HG03521 (cell line): Measurements from ENCODE around the gene PPP1R9B.

Experiments
- ATAC-seq: cut with Tn5 transposase; IDR thresholded peaks from one replicate; pipeline ENCODE4 v1.9.1; 2021; ENCODE audit warnings: mild to moderate bottlenecking, moderate library complexity; ENCODE audit not compliant: unreplicated experiment

The PPP1R9B gene

DNA sequence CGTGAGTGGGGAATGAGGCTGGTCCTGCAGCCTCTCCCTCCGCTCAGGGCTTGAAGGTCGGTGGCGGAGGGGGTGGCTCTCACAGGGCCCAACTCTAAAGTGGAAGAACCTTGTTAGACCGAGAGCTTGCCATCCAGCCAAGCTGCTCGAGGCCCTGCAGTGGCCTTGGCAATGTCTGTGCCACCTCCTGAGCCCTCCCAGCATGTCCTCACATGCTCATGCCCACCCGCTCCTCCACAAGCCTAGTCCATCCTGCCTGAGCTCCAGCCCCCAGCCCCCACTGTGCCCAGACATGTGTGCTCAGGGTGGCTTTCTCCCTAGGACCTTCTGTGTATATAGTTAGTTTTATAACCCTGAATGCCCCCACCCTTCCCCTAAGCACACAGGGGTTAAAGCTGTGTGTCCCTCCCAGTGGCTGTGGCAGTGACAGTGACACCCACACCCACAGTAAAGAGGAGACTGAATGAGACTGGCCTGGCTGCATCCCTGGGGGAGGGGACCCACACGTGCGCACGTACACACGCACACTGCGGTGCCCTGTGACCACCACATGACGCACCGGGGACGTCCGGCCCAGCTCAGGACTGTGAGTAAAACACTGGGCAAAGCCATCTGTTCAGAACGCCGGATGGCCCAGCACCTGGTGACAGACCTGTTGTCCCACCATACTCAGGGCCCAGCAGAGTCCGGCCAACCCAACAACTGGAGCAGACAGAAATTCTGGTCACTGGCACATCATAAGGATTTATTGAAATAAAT lies 39.7 kb downstream of the PPP1R9B start:
- no peak for ATAC-seq

DNA sequence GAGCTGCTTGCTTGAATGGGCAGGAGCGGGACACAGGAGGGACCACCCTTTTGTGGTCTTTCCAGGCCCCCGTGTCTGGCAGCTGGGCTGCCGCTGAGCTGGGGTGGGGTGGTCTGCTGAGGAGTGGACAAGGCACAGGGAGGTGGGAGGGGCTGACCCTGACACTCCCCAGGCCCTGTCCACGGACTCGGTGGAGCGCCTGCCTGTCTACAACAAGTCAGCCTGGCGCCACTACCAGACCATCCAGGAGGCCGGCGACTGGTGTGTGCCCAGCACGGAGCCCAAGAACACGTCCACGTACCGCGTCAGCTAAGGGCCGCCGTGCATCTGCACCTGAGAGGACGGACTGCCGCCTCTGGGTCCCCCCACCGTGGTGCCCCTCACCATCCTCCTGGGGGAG lies 40.7 kb downstream of the PPP1R9B start:
- ATAC-seq, result no peak

DNA sequence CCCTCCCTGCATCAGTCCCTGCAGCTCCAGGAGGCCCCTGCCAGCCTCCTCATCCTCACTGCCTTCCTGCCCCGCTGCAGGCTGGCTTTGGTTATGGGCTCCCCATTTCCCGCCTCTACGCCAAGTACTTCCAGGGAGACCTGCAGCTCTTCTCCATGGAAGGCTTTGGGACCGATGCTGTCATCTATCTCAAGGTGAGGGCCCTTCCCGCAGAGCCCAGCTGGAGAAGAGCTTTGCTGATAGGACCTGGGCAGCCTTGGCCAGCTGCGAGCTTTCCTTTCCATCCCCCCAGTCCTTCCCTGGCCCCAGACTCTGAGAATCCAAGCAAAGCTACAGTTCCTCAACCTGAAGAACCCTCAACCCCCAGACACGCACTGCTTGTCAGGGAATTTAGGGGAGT lies 41.3 kb downstream of the PPP1R9B start:
- no peak for ATAC-seq

DNA sequence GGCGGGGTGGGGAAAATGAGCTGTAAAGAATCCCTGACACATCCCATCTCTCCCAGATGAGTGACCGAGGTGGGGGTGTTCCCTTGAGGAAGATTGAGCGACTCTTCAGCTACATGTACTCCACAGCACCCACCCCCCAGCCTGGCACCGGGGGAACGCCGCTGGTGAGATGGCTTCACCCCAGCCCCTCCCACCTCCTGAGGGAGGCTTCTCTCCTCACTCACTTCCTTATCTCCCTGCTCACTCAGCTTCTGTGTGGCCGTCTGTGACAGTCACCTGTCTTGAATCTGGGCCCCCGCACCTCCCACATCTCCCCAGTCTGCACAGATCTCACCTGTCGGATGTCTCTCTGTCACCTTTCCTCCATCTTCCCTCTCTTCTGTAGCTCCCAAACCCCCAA lies 41.9 kb downstream of the PPP1R9B start:
- no peak for ATAC-seq

DNA sequence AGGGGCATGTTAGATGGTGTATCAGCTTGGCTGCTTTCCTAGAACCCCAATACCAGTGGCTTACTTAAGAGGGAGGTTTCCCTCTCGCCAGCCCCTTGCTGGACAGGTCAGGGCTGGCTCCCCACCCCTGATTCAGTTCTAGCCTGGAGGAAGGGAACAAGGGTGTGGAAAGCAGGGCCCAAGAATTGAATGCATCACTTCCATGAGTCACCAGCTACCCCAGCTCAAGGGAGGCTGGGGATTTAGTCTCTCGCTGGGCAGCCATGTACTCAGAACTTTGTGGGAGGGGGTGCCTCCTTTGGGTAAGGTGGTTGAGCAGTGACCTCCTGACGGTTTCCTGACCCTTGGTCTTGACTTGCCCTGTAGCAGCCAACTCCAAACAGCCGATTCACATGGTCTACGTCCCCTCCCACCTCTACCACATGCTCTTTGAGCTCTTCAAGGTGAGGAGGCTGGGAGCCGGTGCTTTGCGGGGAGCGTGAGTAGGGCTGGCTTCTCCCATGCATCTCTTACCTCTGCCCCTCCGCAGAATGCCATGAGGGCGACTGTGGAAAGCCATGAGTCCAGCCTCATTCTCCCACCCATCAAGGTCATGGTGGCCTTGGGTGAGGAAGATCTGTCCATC lies 42.6 kb downstream of the PPP1R9B start:
- ATAC-seq, result no peak

DNA sequence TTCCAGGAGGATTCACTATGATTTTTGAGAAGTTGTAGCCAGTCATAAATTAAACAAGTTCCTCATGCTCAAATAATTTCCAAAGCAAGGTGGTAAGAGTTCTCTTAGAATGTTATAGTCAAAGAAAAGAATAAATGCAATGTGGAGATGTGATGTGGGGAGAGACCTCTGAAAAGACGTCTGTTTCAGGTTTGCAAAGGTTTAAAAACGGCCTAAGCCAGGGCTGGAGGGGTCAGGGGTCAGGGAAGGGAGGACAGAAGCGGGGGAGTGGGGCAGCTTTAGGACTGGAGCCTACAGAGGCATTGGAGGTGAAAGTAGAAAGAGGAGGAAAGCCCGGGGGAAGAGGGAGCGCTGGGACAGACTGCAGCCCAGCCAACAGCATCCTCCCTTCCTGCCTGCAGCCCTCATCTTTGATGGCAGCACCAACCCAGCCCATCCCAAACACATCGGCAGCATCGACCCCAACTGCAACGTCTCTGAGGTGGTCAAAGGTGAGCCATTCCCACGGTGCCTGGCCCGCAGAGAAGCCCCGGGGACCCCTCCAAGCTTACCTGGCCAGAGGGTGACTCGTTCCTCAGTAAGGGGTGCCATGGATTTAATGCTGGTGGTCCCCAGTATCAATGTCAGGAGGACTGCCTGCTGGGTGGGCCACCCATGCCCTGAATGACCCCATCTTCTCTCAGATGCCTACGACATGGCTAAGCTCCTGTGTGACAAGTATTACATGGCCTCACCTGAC lies 43.9 kb downstream of the PPP1R9B start:
- no peak for ATAC-seq

DNA sequence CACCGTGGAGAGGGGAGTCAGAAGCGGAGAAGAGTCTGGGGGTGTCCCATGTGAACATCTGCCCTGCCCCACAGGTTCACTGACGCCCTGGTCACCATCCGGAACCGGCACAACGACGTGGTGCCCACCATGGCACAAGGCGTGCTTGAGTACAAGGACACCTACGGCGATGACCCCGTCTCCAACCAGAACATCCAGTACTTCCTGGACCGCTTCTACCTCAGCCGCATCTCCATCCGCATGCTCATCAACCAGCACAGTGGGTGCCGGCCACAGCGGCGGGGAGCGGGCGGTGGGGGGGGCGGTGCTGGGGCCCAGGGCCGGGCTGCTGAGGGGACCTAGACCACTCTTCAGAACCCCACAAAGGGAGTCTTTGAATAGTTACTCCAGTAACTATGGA lies 44.7 kb downstream of the PPP1R9B start:
- no peak for ATAC-seq

DNA sequence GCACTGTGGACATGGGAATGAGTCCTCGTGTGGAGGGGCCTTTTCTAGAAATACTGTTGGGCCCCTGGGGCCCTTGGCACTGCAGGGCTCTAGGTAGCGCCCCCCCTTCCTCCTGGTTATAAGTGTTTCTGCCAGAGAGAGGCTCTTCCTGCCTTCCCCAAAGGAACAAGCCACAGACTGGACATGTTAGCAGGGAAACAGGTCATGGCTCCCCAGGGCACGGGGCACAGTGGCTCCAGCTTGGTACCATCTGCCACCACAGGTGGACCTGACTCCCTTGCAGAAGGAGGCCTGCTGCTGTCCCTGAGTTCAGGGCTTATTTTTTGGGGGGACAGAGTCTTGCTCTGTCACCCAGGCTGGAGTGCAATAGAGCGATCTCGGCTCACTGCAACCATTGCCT lies 46.5 kb downstream of the PPP1R9B start:
- no peak for ATAC-seq

DNA sequence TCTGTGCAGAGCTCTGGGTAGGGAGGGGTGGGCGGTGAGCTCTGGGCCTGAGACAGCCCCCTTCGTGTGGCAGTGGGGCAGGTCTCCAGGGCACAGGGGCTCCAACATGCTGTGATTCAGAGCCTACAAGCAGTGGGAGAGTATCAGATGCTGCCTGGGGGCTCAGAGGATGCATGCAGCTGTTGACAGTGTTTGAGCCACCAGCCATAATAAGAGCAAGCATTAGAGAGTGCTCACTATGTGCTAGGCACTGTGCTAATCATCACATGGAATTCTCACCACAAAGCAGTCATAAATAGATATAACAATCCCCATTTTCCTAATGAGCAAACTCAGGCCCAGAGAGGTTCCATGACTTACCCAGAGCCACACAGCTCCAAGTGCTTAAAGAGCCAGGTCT lies 47.2 kb downstream of the PPP1R9B start:
- ATAC-seq, result no peak

DNA sequence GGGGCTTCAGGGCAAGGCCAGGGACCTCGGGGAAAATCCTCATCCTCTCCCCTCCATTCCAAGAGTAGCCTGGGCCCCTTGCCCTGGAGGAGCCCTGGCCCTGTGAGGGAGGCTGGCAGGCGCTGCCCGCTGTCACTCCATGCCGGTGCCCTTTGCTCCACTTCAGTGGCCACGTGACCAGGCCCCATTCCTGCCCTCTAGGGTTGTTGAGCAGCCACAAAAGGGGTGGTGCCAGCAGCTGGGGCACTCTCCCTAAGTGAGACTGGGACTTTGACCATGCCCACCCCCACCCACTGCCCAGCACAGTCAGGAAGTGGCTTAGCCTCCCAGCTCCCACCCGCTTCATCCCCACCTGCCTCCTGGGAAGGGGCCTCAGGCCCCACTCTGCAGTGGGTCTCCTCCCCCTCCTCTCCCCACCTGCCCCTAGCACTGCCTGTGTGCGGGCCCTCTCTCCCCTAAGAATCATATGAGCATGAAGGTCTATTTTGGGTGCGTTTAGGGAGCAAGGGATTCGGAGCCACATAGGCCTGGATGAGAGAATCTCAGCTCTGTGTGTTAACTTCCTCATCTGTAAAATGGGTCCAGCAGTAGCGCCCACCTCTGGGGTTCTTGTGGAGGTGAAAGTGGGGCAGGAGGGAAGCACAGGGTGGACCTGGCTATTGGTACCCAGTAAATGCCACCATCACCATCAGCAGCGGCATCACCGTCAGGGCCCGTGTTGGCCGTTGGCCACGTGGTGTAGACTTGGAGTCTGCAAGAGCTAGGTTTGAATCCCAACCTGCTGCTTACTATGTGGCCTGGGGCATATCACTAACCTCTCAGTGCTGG lies 48.1 kb downstream of the PPP1R9B start:
- ATAC-seq, result no peak

DNA sequence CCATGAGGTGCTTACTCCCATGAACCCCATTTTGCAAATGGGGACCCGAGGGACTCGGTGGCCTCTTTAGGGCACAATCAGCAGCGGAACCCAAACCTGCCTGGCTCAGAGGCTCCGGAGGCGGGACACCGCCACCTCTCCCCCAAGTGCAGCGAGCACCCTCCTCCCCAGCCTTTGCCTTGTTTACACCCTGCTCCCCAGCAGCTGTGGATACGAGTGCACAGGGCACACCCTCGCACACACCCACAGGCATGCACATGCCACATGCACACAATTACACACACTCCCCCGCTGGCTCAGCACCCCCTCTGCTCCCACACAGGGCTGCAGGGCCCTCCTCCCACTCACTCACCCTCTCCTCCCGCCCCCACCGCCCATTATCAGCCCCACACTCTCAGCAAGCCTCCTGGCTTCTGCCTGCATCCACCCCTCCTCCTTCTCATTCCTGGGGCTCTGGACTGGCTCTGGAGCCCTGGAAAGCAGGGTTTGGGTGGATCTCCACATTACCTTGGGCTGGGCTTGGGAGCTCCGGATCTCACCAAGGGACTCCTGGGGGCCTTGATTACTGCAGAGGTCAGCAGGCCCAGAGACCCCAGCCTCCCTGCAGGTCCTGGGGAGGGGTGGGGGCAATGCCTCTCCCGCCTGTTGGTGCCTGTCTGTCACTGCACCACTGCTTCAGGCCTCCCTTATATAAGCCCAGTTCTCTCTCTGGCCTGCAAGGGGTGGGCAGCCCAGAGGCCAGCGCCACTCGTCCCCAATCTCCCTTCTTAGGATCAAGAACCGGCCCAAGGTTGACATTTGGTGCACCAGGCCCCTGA lies 48.9 kb downstream of the PPP1R9B start:
- ATAC-seq, result no peak

DNA sequence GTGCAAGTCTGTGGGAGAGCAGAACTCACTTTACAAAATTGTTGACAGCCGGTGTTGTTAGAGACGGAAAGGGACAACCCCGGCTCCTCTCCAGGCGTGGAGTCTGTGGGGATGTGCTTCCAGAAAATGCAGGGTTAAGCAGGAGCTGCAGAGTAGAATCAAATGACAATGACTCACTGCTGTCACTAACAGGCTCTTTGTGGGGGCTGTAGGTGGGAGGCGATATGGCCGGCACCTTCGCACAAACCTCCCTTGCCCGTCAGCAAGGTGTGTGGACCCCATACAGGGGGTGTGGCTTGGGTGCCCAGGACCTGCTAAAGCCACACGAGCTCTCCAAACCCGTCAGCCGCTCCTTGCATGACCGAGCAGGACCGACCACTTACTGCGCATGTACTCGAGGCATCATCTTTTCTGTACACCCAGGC lies 49.5 kb downstream of the PPP1R9B start:
- ATAC-seq, result no peak

DNA sequence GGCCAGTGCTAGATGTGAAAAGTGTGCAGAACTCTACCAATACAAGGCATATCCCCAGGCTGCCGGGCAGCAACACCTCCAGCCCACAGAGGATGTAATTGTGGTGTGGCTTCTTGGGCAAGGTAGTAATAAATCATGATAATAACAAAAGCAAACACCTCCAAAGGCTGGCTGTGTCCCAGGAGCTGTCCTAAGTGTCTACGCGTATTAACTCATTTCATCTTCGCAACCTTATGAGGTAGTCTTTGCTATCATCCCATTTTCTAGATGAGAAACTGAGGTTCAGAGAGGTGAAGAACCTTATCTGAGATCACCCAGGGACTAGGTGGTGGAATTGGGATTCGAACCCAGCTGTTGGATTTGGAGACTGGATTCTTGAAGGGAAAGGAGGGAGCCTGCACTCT lies 50.0 kb downstream of the PPP1R9B start:
- ATAC-seq, result no peak

DNA sequence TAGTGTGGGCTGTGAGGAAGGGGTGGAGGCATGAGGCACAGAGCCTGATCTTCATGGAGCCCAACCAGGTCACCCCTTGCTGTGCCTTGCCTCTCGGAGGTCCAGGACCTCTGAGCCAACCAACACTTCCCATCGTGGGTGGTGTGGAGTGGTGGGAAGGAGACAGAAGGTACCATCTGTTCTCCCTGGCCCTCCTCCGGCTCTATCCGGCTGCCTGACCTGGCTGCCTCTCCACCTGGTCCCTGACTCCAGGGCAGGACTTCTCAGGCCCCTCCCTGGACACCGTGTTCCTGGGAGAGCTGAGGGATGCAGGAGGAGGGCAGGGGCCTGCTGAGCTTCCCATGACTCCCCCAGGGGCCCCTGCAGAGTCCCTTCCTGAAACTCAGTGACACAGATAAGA lies 51.5 kb downstream of the PPP1R9B start:
- no peak for ATAC-seq

DNA sequence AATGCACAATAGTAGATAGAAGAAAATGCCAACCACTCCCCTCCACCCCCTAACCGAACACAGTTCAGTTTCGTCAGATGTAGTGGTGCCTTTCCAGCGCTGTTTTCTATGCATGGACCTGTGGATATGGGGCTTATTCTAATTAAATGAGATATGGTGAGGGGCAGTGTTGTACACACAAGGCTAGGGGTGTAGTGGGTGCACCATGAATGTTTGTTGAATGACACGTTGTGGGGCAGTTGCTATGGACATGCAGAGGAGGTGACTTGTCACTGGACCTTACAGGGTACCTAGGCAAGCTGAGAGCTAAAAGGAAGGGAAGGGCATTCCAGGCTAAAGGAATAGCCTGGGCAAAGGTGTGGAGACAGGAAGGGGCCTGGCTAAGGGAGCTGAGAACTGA lies 51.9 kb downstream of the PPP1R9B start:
- no peak for ATAC-seq

DNA sequence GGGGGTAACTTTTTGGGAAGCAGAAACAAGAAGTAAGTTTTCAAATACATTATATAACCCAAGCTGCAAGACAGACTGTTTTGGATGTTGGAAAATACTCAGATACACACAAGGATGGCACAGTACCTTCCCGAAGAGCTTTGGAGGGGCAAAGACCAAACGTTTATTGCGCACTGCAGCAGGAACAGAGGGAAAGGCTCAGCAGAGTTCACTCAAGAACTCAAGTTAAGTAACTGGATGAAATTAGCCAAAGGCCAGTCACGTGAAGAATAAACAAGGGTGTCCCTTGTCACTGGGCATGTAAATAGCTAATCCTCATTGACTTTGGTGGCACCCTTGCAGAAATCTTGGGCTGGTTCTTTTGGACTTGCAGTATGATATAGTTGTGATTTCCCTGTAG lies 52.6 kb downstream of the PPP1R9B start:
- ATAC-seq, result no peak

DNA sequence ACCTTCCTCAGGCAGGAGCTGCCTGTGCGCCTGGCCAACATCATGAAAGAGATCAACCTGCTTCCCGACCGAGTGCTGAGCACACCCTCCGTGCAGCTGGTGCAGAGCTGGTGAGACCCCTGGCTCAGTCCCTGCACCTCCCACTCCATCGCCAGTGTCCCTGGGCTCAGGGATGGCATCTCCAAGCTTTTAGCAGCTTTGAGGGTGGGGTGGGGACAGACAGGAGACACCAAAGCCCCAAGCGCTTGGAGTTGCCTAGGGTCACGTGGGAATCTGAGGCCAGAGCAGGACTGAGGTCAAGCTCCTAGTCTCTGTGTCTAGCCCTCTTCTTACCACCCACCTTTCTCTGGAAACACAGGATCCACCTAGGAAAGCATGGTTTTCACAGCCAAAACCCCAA lies 53.0 kb downstream of the PPP1R9B start:
- no peak for ATAC-seq

DNA sequence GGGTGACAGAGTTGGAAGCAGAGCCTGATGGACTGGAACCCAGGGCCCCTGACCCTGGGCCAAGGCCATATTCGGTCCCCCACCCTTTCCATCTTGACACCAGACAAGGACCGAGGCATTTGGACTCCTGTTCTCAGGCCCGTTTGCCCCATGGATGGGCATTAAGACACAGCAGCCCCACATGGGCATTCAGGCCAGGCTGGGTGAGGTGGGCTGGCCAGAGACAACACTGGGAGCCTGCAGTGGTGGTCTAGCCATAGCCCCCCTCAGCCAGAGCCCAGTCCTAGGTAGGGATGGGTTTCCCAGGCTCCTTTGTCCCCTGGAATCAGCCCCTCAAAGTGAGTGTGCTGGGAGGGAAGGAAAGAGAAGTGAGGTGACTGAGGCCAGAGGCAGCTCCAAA lies 53.7 kb downstream of the PPP1R9B start:
- ATAC-seq, result no peak

DNA sequence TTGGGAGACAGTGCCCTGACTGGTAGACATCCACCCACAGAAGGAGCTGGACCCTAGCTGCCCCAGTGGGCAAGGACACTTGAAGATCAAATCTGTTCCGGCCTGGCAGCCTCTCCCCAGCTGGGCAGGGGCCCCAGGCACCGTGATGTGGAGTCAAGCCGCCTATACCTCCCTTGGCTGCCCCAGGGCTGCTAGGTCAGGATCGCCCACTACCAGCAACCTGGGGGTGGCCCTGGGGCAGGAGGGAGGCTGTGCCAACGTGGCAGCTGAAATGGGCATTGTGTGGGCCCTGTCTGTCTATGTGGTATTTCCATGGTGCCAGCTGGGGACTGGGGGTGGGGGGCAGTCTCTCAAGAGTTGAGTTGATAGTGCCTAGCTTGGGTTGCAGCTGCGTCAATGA lies 54.4 kb downstream of the PPP1R9B start:
- no peak for ATAC-seq

DNA sequence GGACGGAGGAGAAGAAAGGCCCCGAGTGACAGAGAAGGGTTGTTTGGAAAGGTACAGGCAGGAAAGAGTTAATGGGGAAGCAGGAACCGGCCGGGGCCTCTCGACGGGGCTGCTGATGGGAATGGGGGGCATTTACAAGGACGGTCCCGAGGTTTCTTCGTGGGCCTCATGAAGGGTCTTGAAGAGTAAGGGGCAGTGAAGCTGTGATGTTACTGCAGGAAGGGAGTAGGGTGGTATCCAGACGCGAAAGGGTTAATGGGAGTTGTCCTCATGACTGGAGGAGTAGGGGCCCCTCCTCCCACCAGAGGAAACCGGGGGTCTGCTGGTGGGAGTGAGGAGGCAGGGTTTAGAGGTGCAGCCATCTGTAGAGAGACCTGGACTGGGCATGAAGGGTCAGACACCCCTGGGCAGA lies 54.8 kb downstream of the PPP1R9B start:
- no peak for ATAC-seq
